Measurements from ENCODE around the gene PSMA3.
A peak's percentile ranks its signal among the peaks of the same experiment; 100 is the strongest.
"Not testable (repeated sequence)": the region's sequence is repeated elsewhere in the genome, so short reads cannot be mapped to it uniquely, and the experiment has no call there.

PSMA3 gene

GRCh38 chr14:58244556-58245387 lies at the start of gene PSMA3:
Gene PSMA3, plus strand, starts transcription at chr14:58244843. Its CDS starts 78 bp downstream, at chr14:58244921.
- peak; percentile 76 for DNase-seq

GRCh38 chr14:58196198-58196597 lies 48.4 kb upstream of the PSMA3 start:
- DNase-seq, result no peak

- no peak for DNase-seq
Observed at GRCh38 chr14:58198086-58198485, 46.6 kb upstream of the PSMA3 start.

- peak; percentile 29 for DNase-seq
Observed at GRCh38 chr14:58199726-58200479, 44.7 kb upstream of the PSMA3 start, which contains the start of gene ACTR10. Gene ACTR10, plus strand, starts transcription at chr14:58200149. Its CDS starts 69 bp downstream, at chr14:58200218.

- no peak for DNase-seq
Observed at GRCh38 chr14:58200480-58200841, 44.2 kb upstream of the PSMA3 start.

GRCh38 chr14:58200846-58201245 lies 43.8 kb upstream of the PSMA3 start:
- no peak for DNase-seq

- no peak for DNase-seq
Observed at GRCh38 chr14:58213176-58213575, 31.5 kb upstream of the PSMA3 start.

GRCh38 chr14:58215191-58215914 lies 29.3 kb upstream of the PSMA3 start:
- DNase-seq, result no peak

- DNase-seq, result no peak
Observed at GRCh38 chr14:58216544-58216943, 28.1 kb upstream of the PSMA3 start.

GRCh38 chr14:58227096-58227819 lies 17.4 kb upstream of the PSMA3 start:
- DNase-seq, result no peak

GRCh38 chr14:58238252-58239243 lies 6.1 kb upstream of the PSMA3 start:
- no peak for DNase-seq

- no peak for DNase-seq
Observed at GRCh38 chr14:58239244-58240195, 5.1 kb upstream of the PSMA3 start.

- peak; percentile 24 for DNase-seq
Observed at GRCh38 chr14:58243790-58244555, 670 bp upstream of the PSMA3 start.

- no peak for DNase-seq
Observed at GRCh38 chr14:58245562-58245961, 919 bp downstream of the PSMA3 start.

- DNase-seq, result no peak
Observed at GRCh38 chr14:58249611-58250010, 5.0 kb downstream of the PSMA3 start.

- DNase-seq, result no peak
Observed at GRCh38 chr14:58258156-58258555, 13.5 kb downstream of the PSMA3 start.

- DNase-seq, result not testable (repeated sequence)
Observed at GRCh38 chr14:58262005-58262404, 17.4 kb downstream of the PSMA3 start.

- DNase-seq, result no peak
Observed at GRCh38 chr14:58265401-58265800, 20.8 kb downstream of the PSMA3 start.

- DNase-seq, result no peak
Observed at GRCh38 chr14:58270628-58271027, 26.0 kb downstream of the PSMA3 start.

All from SIG-M5 (cell line).